Measurements from ENCODE around the gene COG4.

DNA sequence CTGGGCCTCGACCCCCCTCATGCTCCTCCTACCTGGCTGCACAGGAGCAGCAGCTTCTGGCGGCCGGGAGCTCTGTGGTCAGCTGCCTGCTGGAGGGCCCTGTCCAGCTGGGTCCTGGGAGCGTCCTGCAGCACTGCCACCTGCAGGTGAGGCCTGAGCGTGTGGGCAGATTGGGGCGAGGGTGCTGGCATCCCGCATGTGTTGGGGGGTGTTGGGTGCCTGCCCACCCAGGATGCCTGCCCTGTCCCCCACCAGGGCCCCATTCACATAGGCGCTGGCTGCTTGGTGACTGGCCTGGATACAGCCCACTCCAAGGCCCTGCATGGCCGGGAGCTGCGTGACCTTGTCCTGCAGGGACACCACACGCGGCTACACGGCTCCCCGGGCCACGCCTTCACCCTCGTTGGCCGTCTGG is 52.4 kb downstream of the COG4 start:
- TF ChIP-seq, protein P1, sequence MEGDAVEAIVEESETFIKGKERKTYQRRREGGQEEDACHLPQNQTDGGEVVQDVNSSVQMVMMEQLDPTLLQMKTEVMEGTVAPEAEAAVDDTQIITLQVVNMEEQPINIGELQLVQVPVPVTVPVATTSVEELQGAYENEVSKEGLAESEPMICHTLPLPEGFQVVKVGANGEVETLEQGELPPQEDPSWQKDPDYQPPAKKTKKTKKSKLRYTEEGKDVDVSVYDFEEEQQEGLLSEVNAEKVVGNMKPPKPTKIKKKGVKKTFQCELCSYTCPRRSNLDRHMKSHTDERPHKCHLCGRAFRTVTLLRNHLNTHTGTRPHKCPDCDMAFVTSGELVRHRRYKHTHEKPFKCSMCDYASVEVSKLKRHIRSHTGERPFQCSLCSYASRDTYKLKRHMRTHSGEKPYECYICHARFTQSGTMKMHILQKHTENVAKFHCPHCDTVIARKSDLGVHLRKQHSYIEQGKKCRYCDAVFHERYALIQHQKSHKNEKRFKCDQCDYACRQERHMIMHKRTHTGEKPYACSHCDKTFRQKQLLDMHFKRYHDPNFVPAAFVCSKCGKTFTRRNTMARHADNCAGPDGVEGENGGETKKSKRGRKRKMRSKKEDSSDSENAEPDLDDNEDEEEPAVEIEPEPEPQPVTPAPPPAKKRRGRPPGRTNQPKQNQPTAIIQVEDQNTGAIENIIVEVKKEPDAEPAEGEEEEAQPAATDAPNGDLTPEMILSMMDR (conservative IDR thresholded peaks at IDR 0.05) = no peak; the same call in 1 of the 2 replicates
- TF ChIP-seq ZFX (IDR thresholded peaks at IDR 0.05) = no peak

All from C4-2B (cell line).